ENCODE results near the gene P2RY13.

P2RY13 gene

GRCh38 chr3:151319628-151320027 lies 9.7 kb downstream of the P2RY13 start:
- no peak for FAIRE-seq

DNA sequence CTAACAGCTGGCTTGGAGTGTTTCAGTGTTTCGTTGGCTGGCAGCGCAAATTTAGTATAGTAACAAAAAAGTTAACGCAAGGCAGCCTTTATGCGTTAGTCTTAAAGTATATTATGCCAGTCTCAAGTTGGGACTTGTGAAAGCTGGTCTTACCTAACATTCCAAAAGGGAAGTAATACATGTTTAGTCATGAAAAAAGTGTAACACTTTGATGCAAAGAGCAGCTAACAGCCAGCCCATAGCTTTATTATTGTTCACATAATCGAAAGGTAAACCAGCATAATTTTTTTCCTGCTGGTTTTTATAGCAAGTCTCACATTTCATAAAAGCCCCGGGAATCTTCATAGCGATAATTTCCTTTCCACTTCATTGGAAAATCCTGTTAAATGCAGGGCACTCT lies 10.4 kb downstream of the P2RY13 start:
- no peak for FAIRE-seq

- FAIRE-seq, result no peak
Observed at GRCh38 chr3:151318313-151318712, 11.0 kb downstream of the P2RY13 start.

DNA sequence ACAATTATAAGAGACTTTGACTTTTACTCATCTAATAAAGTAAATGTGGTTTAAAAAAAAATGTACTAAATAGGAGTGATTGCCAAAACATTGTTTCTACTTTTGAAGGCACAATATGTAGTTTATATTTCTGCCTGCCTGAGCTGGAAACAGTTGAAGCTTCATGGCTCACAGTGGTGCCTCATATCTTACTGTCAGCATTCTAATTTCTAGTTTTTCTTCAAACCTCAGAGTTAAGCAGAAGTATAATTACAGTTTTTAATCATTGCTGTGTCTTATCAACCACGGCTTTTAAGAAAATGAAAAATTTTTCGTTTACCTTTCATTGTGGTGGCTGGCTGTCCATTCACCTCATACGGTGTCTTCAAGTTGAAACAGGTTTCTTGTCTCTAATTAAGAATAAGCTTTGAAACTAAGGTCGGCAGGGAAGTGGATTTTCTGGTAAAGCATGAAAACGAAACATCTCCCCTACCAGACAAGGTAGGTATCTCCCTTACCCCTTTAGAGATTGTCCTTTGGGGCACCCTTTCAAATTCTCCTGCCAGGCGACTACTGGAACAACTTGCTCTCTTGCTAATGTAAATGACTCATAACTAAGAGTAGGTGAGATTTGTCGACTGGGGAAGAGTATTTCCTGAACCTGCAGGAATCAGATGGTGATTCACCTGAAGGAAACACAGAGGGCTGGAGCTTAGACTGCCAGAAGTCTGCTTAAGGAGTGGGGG lies 12.9 kb downstream of the P2RY13 start, which contains the start of gene GPR87:
GPR87 (minus strand) TSS at position 554 of the 725 bp plus-strand sequence. CDS start 16,720 bp downstream, outside the sequence.
- no peak for FAIRE-seq

DNA sequence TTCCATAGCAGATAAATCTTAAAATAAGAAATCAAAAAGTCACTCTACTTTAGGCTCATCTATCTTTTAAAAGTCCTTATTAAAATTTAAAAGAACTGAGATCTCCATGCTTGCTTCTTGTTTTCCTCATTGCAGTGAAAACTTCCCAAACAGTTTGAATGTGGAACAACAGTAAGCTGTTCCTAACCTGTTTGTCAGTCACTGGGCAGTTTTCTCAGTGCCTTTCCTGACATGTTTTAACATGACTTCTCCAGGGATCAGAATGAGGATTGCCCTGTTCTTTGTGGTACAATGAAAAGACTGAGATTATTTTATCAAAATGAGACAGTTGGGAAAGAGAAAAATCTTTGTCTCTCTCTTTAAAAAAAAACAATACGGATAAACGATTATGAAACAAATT lies 13.5 kb downstream of the P2RY13 start:
- no peak for FAIRE-seq

- FAIRE-seq, result no peak
Observed at GRCh38 chr3:151315136-151315535, 14.2 kb downstream of the P2RY13 start.

DNA sequence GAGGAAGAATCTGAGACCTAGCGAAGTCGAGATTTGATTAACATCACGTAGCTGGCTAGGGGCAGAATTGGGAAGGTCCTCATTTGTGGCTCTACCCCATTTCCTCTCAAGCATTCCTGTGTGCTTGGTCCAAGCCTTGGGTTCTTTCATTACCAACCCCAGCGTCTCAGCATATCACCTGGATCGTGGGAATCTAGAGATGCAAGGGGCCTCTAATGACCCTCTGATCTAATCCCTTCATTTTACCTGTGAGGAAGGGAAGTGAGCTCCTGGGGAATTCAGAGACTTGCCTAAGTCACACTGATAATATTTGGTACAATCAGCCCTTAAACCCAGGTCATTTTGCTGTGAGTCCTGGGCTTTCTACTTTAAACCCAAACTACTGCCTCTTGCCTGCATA lies 14.8 kb downstream of the P2RY13 start:
- no peak for FAIRE-seq

- no peak for FAIRE-seq
Observed at GRCh38 chr3:151314137-151314536, 15.2 kb downstream of the P2RY13 start.

DNA sequence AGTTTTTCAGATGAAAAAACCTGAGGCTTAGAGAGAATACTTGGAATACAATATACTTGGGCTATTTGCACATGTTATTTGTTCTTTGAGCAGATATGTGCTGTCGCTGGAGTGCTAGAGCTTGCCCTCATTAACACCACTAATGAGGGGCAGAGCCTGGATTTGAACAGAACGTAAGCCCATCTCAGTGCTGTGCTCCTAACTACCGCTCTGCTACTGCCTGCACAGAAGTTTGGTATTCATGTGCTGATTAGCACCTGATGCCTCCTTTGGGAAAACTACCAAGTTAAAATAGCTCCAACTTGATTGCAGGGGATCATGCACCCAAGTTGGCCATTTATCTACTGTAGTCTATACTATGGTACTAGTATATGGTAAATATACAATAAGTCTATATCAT lies 16.4 kb downstream of the P2RY13 start:
- FAIRE-seq, result no peak

GRCh38 chr3:151309566-151309965 lies 19.8 kb downstream of the P2RY13 start:
- no peak for FAIRE-seq

DNA sequence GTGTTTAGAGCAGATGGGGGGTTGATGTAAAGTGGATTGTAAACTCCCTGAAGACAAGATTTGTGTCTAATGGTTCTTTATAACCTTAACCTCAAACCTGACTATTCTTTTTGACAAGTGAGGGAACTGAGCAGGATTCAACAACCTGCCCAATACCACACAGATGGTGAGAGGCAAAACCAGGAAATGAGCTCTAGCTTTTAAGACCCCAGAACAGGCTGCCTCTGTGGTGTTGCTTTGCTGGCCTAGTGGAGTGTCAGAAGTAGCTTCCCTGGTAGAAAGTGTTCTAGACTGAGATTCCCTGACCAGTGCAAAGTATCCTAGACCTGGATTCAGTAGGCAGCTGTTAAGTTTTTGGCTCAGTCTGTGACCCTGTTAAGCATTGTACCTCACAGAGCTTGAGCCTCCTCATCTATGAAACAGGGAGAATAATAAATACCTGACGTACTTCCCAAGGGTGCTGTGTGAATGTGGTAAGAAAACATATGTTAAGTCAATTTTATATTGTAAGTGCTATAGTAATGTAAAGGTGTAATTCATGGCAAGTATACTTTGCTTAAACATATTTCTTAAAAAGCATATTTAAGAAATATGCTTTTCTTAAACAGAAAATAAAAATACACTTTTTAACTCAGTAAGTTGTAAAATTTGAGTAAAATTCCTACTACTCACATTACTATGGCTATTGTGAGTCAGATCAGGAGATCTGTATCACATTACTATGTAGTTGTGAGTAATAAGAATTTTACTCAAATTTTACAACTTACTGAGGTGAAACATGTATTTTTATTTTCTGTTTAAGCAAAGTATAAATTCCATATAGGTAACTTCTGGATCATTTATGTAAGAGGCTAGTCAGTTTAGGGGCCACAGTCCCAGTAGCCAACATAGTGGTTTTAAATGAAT lies 21.5 kb downstream of the P2RY13 start:
- FAIRE-seq, result no peak

- no peak for FAIRE-seq
Observed at GRCh38 chr3:151307131-151307530, 22.2 kb downstream of the P2RY13 start.

- FAIRE-seq, result no peak
Observed at GRCh38 chr3:151306168-151306810, 23.1 kb downstream of the P2RY13 start.

- no peak for FAIRE-seq
Observed at GRCh38 chr3:151305775-151306151, 23.6 kb downstream of the P2RY13 start.

DNA sequence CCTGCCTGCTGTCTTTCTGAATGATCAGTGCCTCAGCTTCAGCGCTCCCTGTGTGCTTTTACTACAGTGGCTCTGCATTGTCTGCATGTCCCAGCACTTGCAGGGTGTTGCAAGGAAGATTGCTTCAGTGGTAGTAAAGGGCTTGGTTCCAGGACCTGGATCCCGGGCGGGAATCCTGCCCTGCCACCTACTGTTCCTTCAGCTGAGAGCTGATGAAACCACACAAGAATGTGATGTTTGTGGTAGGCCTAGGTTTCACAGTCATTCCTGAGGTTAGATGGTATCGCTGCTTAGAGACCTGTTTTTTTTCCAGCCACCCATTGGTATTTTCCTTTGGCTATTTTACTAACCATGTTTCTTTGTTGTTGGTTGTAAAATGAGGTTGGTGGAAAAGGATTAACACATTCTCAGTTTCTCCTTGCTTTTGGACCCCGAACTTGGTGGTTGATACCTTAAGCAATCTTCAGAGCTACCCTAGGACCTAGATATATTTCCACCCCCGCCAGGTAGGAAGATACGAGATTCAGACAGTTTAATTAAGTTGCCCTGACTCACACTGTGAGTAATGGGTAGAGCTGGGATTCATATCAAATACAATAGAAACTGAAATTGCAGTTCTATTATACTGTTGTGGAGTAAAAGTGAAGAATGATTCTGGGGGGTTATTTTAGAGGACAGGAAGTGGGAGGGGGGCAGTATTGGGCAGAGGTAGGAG lies 24.1 kb downstream of the P2RY13 start:
- no peak for FAIRE-seq

GRCh38 chr3:151303751-151304150 lies 25.6 kb downstream of the P2RY13 start:
- no peak for FAIRE-seq

GRCh38 chr3:151301787-151302186 lies 27.6 kb downstream of the P2RY13 start:
- no peak for FAIRE-seq

DNA sequence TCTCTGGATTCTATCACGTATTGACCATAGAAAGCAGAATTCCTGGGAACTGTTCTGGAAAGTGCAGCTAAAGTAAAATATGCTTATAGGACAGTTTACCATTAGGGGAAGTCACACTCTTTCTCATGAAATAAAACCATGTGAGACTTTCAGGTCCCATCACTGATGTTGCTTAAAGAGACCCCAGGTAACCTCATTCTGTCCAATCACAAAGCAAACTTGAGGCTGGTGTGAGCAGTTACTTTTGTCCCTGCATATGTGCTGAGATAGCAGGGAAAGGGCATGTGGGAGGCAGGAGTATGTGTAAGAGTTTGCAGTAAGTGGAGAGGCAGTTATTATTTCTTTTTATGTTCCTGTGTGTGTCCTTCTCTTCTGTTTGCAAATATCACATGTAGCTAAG lies 28.8 kb downstream of the P2RY13 start:
- no peak for FAIRE-seq

DNA sequence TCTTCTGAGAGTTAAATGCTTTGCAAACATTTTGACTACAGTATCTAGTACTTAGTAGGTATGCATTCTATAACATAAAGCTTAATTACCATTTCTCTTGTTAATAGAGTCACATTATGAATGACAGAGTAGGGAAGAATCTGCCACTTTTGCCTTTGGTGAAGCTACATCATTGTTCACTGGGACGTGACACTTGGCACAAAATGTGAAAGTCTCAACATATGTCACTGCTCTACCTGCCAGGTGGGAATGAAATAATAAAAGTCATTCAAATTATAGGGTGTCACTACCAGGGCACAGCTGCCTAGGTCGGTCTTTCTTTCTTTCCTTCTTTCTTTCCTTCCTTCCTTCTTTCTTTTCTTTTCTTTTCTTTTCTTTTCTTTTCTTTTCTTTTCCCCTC lies 30.3 kb downstream of the P2RY13 start:
- FAIRE-seq, result no peak

- no peak for FAIRE-seq
Observed at GRCh38 chr3:151297429-151297828, 31.9 kb downstream of the P2RY13 start.

DNA sequence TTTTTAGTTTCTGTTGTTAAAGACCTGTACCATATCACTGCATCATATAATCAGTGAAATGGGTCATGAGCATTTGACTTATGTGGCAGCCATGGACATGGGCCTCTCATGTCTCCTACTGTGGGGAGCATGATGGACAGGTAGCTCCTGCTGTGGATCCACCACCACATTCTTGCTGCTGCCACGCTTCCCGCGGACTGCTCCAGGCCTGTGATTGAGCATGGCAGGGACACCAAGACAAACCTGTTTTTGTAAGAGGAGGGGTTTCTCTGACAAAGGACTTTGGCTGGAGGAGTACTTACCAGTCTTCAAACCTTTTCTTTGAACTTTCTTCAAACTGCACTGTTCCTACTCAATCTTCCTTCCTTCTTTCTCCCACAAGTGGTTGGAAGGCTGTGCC lies 33.1 kb downstream of the P2RY13 start:
- FAIRE-seq, result no peak

DNA sequence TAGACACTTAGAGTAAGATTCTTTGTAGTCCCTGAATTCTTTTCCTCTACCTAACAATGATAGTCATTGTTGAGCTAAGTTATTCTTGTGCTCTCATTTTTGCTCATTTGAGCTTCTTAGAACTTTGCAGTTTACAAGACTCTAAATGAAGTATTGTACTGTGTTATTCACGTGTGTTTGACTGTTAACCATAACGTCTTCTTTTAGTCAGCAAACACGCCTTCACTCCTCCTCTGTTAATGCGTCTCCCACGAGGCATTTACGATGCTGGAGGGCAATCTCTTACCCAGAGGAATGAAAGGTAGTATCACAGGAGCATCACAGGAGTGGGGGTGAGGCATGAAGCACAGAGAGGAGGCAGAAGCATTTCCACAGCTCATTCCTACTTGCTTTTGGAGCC lies 36.2 kb downstream of the P2RY13 start:
- no peak for FAIRE-seq

- no peak for FAIRE-seq
Observed at GRCh38 chr3:151290673-151291072, 38.7 kb downstream of the P2RY13 start.

Data from colon (tissue), 2 donors.